ENCODE measurements around the gene FBXO5. TPM values are rescaled to one million over a fixed set of nuclear protein-coding genes. Genes with fewer than 3 reads are reported as not detected.

FBXO5 gene
- total RNA-seq, 1 donor: 6.5 TPM

- Histone ChIP-seq H3K36me3 (ENCODE audit: insufficient read depth, low read length) (no peaks in the 10 kb centered on the region), H3K4me1 (ENCODE audit: insufficient read depth, low read length) (no peaks in the 10 kb centered on the region), H3K9me3 (ENCODE audit: low read depth, low read length) (no peaks in the 10 kb centered on the region), H4K20me1 (ENCODE audit: insufficient read depth, low read length) (no peaks in the 10 kb centered on the region), H2AFZ (ENCODE audit: low read length) (no peak overlapping the region), H3K79me2 (ENCODE audit: insufficient read depth, low read length) (no peaks in the 10 kb centered on the region), H3K4me3 (ENCODE audit: insufficient read depth, low read length) (no peak overlapping the region), H3K4me2 (ENCODE audit: insufficient read depth, low read length) (no peak overlapping the region), H3K27me3 (ENCODE audit: insufficient read depth, low read length) (peaks cover 4% of the 10 kb centered on the region), H3K27ac (ENCODE audit: low read depth, low read length) (no peak overlapping the region)
- TF ChIP-seq CTCF (IDR thresholded peaks at IDR 0.05; ENCODE audit: extremely low read depth, low read depth, low read length): no peak
- no peak for DNase-seq (ENCODE audit: insufficient read length, low spot score, missing footprints)
Measured at GRCh38 chr6:152943260-152943897, 39.5 kb downstream of the FBXO5 start.

DNA sequence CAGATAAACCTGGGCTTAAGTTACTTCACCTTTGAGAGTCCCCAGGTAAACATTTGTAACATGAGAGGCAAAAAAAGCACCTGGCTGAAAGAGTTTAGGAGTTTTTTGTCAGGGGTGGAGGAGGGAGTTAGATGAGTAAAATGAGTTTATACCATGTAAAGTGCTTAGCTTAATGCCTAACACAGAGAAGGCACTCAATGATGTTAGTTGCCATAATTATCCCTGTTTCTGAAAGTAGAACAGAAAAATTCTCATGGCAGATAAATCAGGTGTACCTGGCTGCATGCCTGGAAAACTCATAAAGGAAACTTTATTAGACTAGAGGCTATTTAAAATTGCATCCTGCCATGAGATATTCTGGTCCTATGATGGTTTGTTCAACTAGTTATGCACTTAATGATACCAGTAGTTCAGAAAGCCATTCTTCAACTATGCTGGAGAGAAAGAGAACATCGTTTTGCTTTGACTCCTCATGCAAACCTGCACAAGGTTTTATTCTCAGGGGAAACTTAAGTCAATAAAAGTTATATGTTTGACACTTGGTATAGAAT lies 40.4 kb downstream of the FBXO5 start:
- DNase-seq (ENCODE audit: insufficient read length, low spot score, missing footprints): no peak
- Histone ChIP-seq H3K4me2 (ENCODE audit: insufficient read depth, low read length) (no peak overlapping the region), H2AFZ (ENCODE audit: low read length) (no peak overlapping the region), H3K4me3 (ENCODE audit: insufficient read depth, low read length) (no peak overlapping the region), H3K36me3 (ENCODE audit: insufficient read depth, low read length) (no peaks in the 10 kb centered on the region), H3K27ac (ENCODE audit: low read depth, low read length) (no peak overlapping the region), H3K79me2 (ENCODE audit: insufficient read depth, low read length) (no peaks in the 10 kb centered on the region), H3K4me1 (ENCODE audit: insufficient read depth, low read length) (no peaks in the 10 kb centered on the region), H4K20me1 (ENCODE audit: insufficient read depth, low read length) (no peaks in the 10 kb centered on the region), H3K27me3 (ENCODE audit: insufficient read depth, low read length) (peaks cover 4% of the 10 kb centered on the region), H3K9me3 (ENCODE audit: low read depth, low read length) (no peaks in the 10 kb centered on the region)
- TF ChIP-seq CTCF (IDR thresholded peaks at IDR 0.05; ENCODE audit: extremely low read depth, low read depth, low read length): no peak

DNA sequence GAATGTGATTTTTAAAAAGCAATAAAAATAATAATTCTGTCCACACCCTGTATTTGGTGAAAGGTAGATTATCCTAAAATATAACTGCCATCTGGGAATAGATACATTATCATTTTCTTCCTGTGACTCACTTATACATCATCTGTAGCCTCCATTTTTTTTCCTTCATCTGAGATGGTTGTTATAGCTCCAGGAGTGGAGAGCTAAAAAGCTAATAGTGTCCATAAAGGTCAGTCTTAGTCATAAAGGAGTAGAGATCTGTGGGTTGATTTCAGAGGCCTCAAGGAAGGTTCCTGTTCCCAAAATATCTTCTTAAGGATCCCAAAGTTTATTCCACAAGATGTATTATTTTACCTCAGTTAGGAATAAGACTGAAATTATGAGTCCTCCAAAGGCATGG lies 41.1 kb downstream of the FBXO5 start:
- no peak overlapping the region for H2AFZ ChIP-seq (ENCODE audit: low read length)
- no peak for DNase-seq (ENCODE audit: insufficient read length, low spot score, missing footprints)
- no peaks in the 10 kb centered on the region for H3K79me2 ChIP-seq (ENCODE audit: insufficient read depth, low read length)
- no peak for TF ChIP-seq CTCF (IDR thresholded peaks at IDR 0.05; ENCODE audit: extremely low read depth, low read depth, low read length)
- no peak overlapping the region for H3K27ac ChIP-seq (ENCODE audit: low read depth, low read length)
- no peak overlapping the region for H3K4me2 ChIP-seq (ENCODE audit: insufficient read depth, low read length)
- peaks cover 4% of the 10 kb centered on the region for H3K27me3 ChIP-seq (ENCODE audit: insufficient read depth, low read length)
- no peaks in the 10 kb centered on the region for H3K9me3 ChIP-seq (ENCODE audit: low read depth, low read length)
- no peaks in the 10 kb centered on the region for H3K4me1 ChIP-seq (ENCODE audit: insufficient read depth, low read length)
- H4K20me1 ChIP-seq (ENCODE audit: insufficient read depth, low read length): no peaks in the 10 kb centered on the region
- no peaks in the 10 kb centered on the region for H3K36me3 ChIP-seq (ENCODE audit: insufficient read depth, low read length)
- no peak overlapping the region for H3K4me3 ChIP-seq (ENCODE audit: insufficient read depth, low read length)

DNA sequence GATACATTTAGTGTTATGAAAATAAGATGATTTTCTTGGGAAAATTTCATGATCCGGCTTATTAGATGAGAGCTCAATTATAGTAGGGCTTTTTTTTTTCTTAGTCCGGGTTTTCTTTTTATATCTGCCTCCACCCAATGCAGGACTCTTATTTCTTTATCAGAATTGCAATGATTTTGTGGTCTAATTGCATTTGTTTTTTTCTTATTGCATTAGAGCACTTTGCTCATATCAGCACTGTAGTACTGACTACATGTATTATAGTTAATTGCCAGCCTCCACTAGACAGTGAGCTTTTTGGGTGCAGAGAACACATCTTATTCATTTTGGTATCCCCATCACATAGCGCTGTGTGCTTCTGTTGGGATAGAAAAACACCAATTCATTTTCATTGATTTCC lies 50.0 kb downstream of the FBXO5 start:
- no peak overlapping the region for H3K27ac ChIP-seq (ENCODE audit: low read depth, low read length)
- H3K79me2 ChIP-seq (ENCODE audit: insufficient read depth, low read length): no peaks in the 10 kb centered on the region
- no peak for TF ChIP-seq CTCF (IDR thresholded peaks at IDR 0.05; ENCODE audit: extremely low read depth, low read depth, low read length)
- no peak overlapping the region for H2AFZ ChIP-seq (ENCODE audit: low read length)
- H3K4me2 ChIP-seq (ENCODE audit: insufficient read depth, low read length): no peak overlapping the region
- H3K36me3 ChIP-seq (ENCODE audit: insufficient read depth, low read length): no peaks in the 10 kb centered on the region
- no peaks in the 10 kb centered on the region for H3K4me1 ChIP-seq (ENCODE audit: insufficient read depth, low read length)
- DNase-seq (ENCODE audit: insufficient read length, low spot score, missing footprints): no peak
- H3K9me3 ChIP-seq (ENCODE audit: low read depth, low read length): no peaks in the 10 kb centered on the region
- H4K20me1 ChIP-seq (ENCODE audit: insufficient read depth, low read length): no peaks in the 10 kb centered on the region
- H3K27me3 ChIP-seq (ENCODE audit: insufficient read depth, low read length): peaks cover 7% of the 10 kb centered on the region
- no peak overlapping the region for H3K4me3 ChIP-seq (ENCODE audit: insufficient read depth, low read length)
